Skin epidermis (tissue), 12 donors: ENCODE data around the gene TLX3.

Experiments used
- H3K27ac ChIP-seq, 21 experiments: fragments of 200-600 bp; sonication (generic) in 11 of 21; one replicate each; pipeline ENCODE4 v1.5.0; 2020; ENCODE audit warnings: mild to moderate bottlenecking in 3 of 21, inconsistent platforms in 2 of 21, moderate library complexity in 2 of 21
- H3K4me3 ChIP-seq, 7 experiments: fragments of 200-600 bp; sonication (generic) in 2 of 7; one replicate each; pipeline ENCODE4 v1.5.0; 2020; ENCODE audit warnings: inconsistent platforms in 2 of 7, mild to moderate bottlenecking in 2 of 7, moderate library complexity in 1 of 7

TLX3 gene

GRCh38 chr5:171299851-171300250, 9.2 kb upstream of the TLX3 start:
- no peak overlapping the region for H3K27ac ChIP-seq
- H3K4me3 ChIP-seq = no peak overlapping the region

- H3K4me3 ChIP-seq = no peak overlapping the region
- no peak overlapping the region for H3K27ac ChIP-seq
Observed at GRCh38 chr5:171300358-171300757, 8.7 kb upstream of the TLX3 start.

- no peak overlapping the region for H3K27ac ChIP-seq
- H3K4me3 ChIP-seq = no peak overlapping the region
Observed at GRCh38 chr5:171306166-171306565, 2.9 kb upstream of the TLX3 start.

GRCh38 chr5:171306781-171307591, 2.1 kb upstream of the TLX3 start:
- Histone ChIP-seq H3K4me3 (no peak overlapping the region), H3K27ac (no peak overlapping the region)

- no peak overlapping the region for H3K27ac ChIP-seq
- no peak overlapping the region for H3K4me3 ChIP-seq
Observed at GRCh38 chr5:171307789-171308452, 1.1 kb upstream of the TLX3 start.

GRCh38 chr5:171309276-171310211, 496 bp downstream of the TLX3 start:
- H3K4me3 ChIP-seq = peak overlapping the region in 1 of 7 experiments; percentile 0
- H3K27ac ChIP-seq = no peak overlapping the region

GRCh38 chr5:171310212-171310818, 1.3 kb downstream of the TLX3 start:
- no peak overlapping the region for H3K27ac ChIP-seq
- H3K4me3 ChIP-seq = no peak overlapping the region

GRCh38 chr5:171310819-171311321, 1.8 kb downstream of the TLX3 start:
- H3K4me3 ChIP-seq = peak overlapping the region in 1 of 7 experiments; percentile 10
- no peak overlapping the region for H3K27ac ChIP-seq

- peak overlapping the region in 1 of 7 experiments; percentile 10 for H3K4me3 ChIP-seq
- no peak overlapping the region for H3K27ac ChIP-seq
Observed at GRCh38 chr5:171311322-171312077, 2.5 kb downstream of the TLX3 start.

- H3K4me3 ChIP-seq = peak overlapping the region in 1 of 7 experiments; percentile 10
- H3K27ac ChIP-seq = no peak overlapping the region
Observed at GRCh38 chr5:171312129-171312974, 3.3 kb downstream of the TLX3 start.

GRCh38 chr5:171313481-171314206, 4.6 kb downstream of the TLX3 start:
- H3K4me3 ChIP-seq = no peak overlapping the region
- H3K27ac ChIP-seq = no peak overlapping the region

GRCh38 chr5:171314728-171315385, 5.8 kb downstream of the TLX3 start:
- no peak overlapping the region for H3K4me3 ChIP-seq

GRCh38 chr5:171315386-171315891, 6.4 kb downstream of the TLX3 start:
- H3K4me3 ChIP-seq = no peak overlapping the region
- no peak overlapping the region for H3K27ac ChIP-seq

More at GRCh38 chr5:171314728-171315385, 5.8 kb downstream of the TLX3 start:
- no peak overlapping the region for H3K27ac ChIP-seq

GRCh38 chr5:171315925-171316257, 6.8 kb downstream of the TLX3 start:
- Histone ChIP-seq H3K4me3 (peak overlapping the region in 1 of 7 experiments; percentile 3), H3K27ac (no peak overlapping the region)

GRCh38 chr5:171316258-171317121, 7.4 kb downstream of the TLX3 start:
- peak overlapping the region in 1 of 7 experiments; percentile 3 for H3K4me3 ChIP-seq

GRCh38 chr5:171317230-171317629, 8.2 kb downstream of the TLX3 start:
- H3K4me3 ChIP-seq = no peak overlapping the region
- no peak overlapping the region for H3K27ac ChIP-seq

More at GRCh38 chr5:171316258-171317121, 7.4 kb downstream of the TLX3 start:
- H3K27ac ChIP-seq = no peak overlapping the region
